Activated T-cell treated with anti-CD3 and anti-CD28 coated beads, Interleukin-2, amount 50 U/mL, for 72 hours (primary cell): ENCODE data around the gene GNPTAB. TPM values are rescaled to one million over a fixed set of nuclear protein-coding genes. Genes with fewer than 3 reads are reported as not detected.
A peak's percentile ranks its signal among the peaks of the same experiment; 100 is the strongest.

Experiments
- ATAC-seq, 2 donors: fragments of 150-1000 bp; cut with Tn5 transposase; replicated peaks in 1 of 2; 2 replicates each; pipeline ENCODE4 v1.10.0; 2021; ENCODE audit warnings: moderate library complexity in 2 of 2, mild to moderate bottlenecking in 1 of 2
- DNase-seq, 2 donors: peaks; one replicate each; pipeline ENCODE4 v3.0.0; 2021 to 2022; ENCODE audit warnings: mixed read lengths in 1 of 2
- H3K27ac Mint-ChIP-seq: one replicate; pipeline ENCODE4 v1.8.0; 2022; ENCODE audit warnings: mild to moderate bottlenecking, moderate library complexity, mixed read lengths
- H3K27me3 Mint-ChIP-seq: one replicate; pipeline ENCODE4 v1.8.0; 2022; ENCODE audit warnings: low read depth, mixed read lengths
- H3K36me3 Mint-ChIP-seq, 2 donors: one replicate each; pipeline ENCODE4 v1.8.0; 2022; ENCODE audit warnings: mixed read lengths in 2 of 2, mild to moderate bottlenecking in 1 of 2; ENCODE audit not compliant: insufficient read depth in 2 of 2
- H3K4me1 Mint-ChIP-seq: one replicate; pipeline ENCODE4 v1.8.0; 2022; ENCODE audit warnings: low read depth, mixed read lengths
- H3K4me3 Mint-ChIP-seq, 2 donors: one replicate each; pipeline ENCODE4 v1.8.0; 2022; ENCODE audit warnings: mild to moderate bottlenecking in 2 of 2, mixed read lengths in 2 of 2, moderate library complexity in 2 of 2
- H3K9me3 Mint-ChIP-seq, 2 donors: one replicate each; pipeline ENCODE4 v1.8.0; 2022; ENCODE audit warnings: mixed read lengths in 2 of 2
- total RNA-seq, 2 donors: library from RNA; stranded (reverse); gene quantifications; one replicate each; pipeline ENCODE4 v1.2.3, GENCODE V29; 2022

Gene GNPTAB
- total RNA-seq, 2 donors from 2014 or later, result 32.3 to 44.3 TPM

DNA sequence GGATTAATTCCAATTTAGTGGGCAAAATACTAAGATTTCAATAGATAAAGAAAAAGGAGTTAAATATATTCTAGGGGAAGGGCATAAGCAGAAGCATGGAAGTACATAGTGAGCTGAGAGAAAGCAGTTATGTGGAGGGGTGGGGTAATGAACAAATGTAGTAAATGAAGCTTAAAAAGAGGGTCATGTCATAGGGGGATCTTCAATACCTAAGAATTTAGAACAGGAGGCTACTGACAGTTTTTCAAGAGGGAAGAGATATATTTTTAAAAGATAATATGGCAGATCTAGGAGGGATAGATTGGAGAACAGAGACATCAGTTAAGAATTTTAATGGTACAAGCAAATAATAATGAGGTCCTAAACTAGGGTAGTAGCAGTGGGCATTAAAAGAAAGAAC lies 100.9 kb downstream of the GNPTAB start:
- Mint-ChIP-seq H3K9me3 (no peaks in the 10 kb centered on the region), H3K4me1 (peaks cover 5% of the 10 kb centered on the region), H3K4me3 (no peak overlapping the region), H3K27me3 (no peaks in the 10 kb centered on the region), H3K36me3 (peaks cover 0 to 4% of the 10 kb centered on the region in 2 donors), H3K27ac (peak overlapping the region; percentile 47)
- ATAC-seq (no peak), DNase-seq (no peak)

DNA sequence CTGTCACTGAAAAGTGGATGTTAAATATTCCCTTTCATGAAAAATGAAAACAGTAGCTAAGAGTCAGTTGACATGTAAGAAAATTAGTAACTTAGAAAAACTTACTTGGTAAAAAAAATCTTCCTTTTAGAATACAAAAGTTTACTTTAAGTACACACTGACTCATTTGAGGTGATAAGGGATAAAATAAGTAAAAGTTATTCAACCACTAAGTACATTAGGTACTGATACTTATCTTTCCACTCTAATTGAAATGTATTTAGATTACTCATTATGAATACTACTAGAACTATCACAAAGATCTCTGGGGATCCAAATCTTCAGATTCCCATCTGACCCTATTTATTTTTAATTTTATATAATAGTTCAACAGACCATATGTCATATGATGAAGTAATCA lies 103.7 kb downstream of the GNPTAB start:
- Mint-ChIP-seq H3K36me3 (peaks cover 0 to 1% of the 10 kb centered on the region in 2 donors), H3K4me3 (no peak overlapping the region), H3K4me1 (peaks cover 5% of the 10 kb centered on the region), H3K27ac (no peak overlapping the region), H3K27me3 (no peaks in the 10 kb centered on the region), H3K9me3 (no peaks in the 10 kb centered on the region)
- ATAC-seq, result no peak
- no peak for DNase-seq

DNA sequence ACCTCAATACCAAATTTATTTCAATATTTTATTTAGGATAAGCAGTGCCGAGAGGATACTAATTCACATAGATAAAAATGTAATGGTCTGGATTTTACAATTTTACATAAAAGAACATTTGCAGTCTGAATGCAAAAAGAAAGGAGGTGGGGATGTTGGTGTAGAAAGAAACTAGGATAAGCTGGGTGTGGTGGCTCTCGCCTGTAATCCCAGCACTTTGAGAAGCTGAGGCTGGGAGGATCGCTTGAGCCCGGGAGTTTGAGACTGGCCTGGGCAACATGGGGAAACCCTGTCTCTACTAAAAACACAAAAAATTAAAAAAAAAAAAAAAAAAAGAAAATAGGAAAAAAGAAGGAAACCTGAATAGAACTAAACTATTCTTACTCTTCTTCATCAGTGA lies 108.4 kb downstream of the GNPTAB start:
- no peaks in the 10 kb centered on the region for H3K9me3 Mint-ChIP-seq
- H3K4me3 Mint-ChIP-seq, result no peak overlapping the region
- no peaks in the 10 kb centered on the region for H3K27me3 Mint-ChIP-seq
- peaks cover 5% of the 10 kb centered on the region for H3K4me1 Mint-ChIP-seq
- peaks cover 0 to 2% of the 10 kb centered on the region in 2 donors for H3K36me3 Mint-ChIP-seq
- no peak overlapping the region for H3K27ac Mint-ChIP-seq
- DNase-seq (no peak), ATAC-seq (no peak)

- Mint-ChIP-seq H3K36me3 (peaks cover 0 to 2% of the 10 kb centered on the region in 2 donors), H3K27me3 (no peaks in the 10 kb centered on the region), H3K27ac (no peak overlapping the region), H3K4me3 (no peak overlapping the region), H3K4me1 (no peaks in the 10 kb centered on the region), H3K9me3 (no peaks in the 10 kb centered on the region)
- DNase-seq (no peak), ATAC-seq (no peak)
Measured at GRCh38 chr12:101720118-101720517, 110.6 kb downstream of the GNPTAB start.

DNA sequence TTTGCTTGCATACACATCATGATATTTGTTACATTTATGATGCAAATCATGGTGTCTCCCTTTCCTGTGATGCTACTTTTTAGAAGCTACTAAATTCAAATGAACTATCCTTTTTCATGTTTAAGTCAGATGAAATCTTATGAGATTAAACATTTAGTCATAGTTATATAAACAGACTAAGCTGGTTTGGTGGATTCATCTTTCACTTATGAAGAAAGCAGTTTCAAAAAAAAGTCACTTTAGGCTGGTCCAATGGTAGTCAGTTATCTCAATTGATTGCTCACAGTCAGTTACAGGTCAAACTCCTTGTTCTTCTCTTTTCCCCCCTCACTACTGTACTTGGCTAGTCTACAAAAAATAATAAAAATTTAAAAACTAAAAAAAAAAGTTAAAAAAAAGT lies 111.2 kb downstream of the GNPTAB start:
- H3K27ac Mint-ChIP-seq, result no peak overlapping the region
- no peak for DNase-seq
- H3K27me3 Mint-ChIP-seq, result no peaks in the 10 kb centered on the region
- H3K4me3 Mint-ChIP-seq, result no peak overlapping the region
- H3K4me1 Mint-ChIP-seq, result no peaks in the 10 kb centered on the region
- ATAC-seq, result no peak
- peaks cover 0 to 2% of the 10 kb centered on the region in 2 donors for H3K36me3 Mint-ChIP-seq
- H3K9me3 Mint-ChIP-seq, result no peaks in the 10 kb centered on the region

- Mint-ChIP-seq H3K4me1 (peaks cover 5% of the 10 kb centered on the region), H3K36me3 (peaks cover 0 to 2% of the 10 kb centered on the region in 2 donors), H3K9me3 (no peaks in the 10 kb centered on the region), H3K4me3 (no peak overlapping the region), H3K27me3 (no peaks in the 10 kb centered on the region), H3K27ac (no peak overlapping the region)
- ATAC-seq (no peak), DNase-seq (no peak)
Measured at GRCh38 chr12:101714877-101715444, 115.8 kb downstream of the GNPTAB start.

- Mint-ChIP-seq H3K36me3 (peaks cover 0 to 2% of the 10 kb centered on the region in 2 donors), H3K9me3 (no peaks in the 10 kb centered on the region), H3K27ac (no peak overlapping the region), H3K4me3 (no peak overlapping the region), H3K27me3 (no peaks in the 10 kb centered on the region), H3K4me1 (peaks cover 14% of the 10 kb centered on the region)
- no peak for DNase-seq
- no peak for ATAC-seq
Measured at GRCh38 chr12:101713930-101714329, 116.8 kb downstream of the GNPTAB start.

- Mint-ChIP-seq H3K4me3 (no peak overlapping the region), H3K9me3 (no peaks in the 10 kb centered on the region), H3K27ac (no peak overlapping the region), H3K36me3 (peaks cover 0 to 2% of the 10 kb centered on the region in 2 donors), H3K4me1 (peaks cover 14% of the 10 kb centered on the region), H3K27me3 (no peaks in the 10 kb centered on the region)
- ATAC-seq (no peak), DNase-seq (no peak)
Measured at GRCh38 chr12:101713059-101713682, 117.6 kb downstream of the GNPTAB start.

GRCh38 chr12:101710288-101710687 lies 120.5 kb downstream of the GNPTAB start:
- H3K4me3 Mint-ChIP-seq, result no peak overlapping the region
- H3K9me3 Mint-ChIP-seq, result no peaks in the 10 kb centered on the region
- H3K27me3 Mint-ChIP-seq, result no peaks in the 10 kb centered on the region

GRCh38 chr12:101707131-101707782 lies 123.5 kb downstream of the GNPTAB start:
- no peaks in the 10 kb centered on the region for H3K9me3 Mint-ChIP-seq
- DNase-seq (no peak), ATAC-seq (no peak)
- no peak overlapping the region for H3K27ac Mint-ChIP-seq
- H3K4me1 Mint-ChIP-seq, result peaks cover 15% of the 10 kb centered on the region
- no peaks in the 10 kb centered on the region for H3K36me3 Mint-ChIP-seq
- no peaks in the 10 kb centered on the region for H3K27me3 Mint-ChIP-seq
- no peak overlapping the region for H3K4me3 Mint-ChIP-seq

More at GRCh38 chr12:101710288-101710687, 120.5 kb downstream of the GNPTAB start:
- Mint-ChIP-seq H3K36me3 (no peaks in the 10 kb centered on the region), H3K27ac (no peak overlapping the region), H3K4me1 (peaks cover 14% of the 10 kb centered on the region)
- DNase-seq (no peak), ATAC-seq (no peak)

- Mint-ChIP-seq H3K27ac (no peak overlapping the region), H3K36me3 (no peaks in the 10 kb centered on the region), H3K27me3 (no peaks in the 10 kb centered on the region), H3K4me3 (no peak overlapping the region), H3K4me1 (peaks cover 23% of the 10 kb centered on the region), H3K9me3 (no peaks in the 10 kb centered on the region)
- ATAC-seq, result no peak
- DNase-seq, result no peak
Measured at GRCh38 chr12:101706403-101706802, 124.4 kb downstream of the GNPTAB start.

DNA sequence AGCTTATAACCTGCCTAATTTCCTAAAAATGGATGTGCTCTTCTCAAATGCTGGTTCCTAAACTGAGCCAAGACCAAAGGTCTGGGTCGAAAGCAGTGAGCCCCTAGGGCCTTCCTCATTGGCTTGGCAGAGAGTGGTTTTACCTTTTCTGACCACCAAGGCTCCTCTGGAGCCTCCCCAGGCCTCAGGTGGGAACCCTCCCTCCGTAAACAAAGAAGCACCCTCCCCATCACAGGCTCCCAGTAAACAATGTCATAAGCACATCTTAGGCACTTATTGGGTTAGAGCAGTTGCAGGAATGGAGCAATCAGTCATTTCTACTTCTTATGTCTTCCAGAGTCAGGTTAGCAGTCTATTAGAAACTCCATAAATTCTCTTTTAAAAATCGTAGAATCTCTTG lies 127.3 kb downstream of the GNPTAB start:
- Mint-ChIP-seq H3K27me3 (no peaks in the 10 kb centered on the region), H3K9me3 (no peaks in the 10 kb centered on the region), H3K4me1 (peaks cover 38% of the 10 kb centered on the region), H3K36me3 (peaks cover 0 to under 1% of the 10 kb centered on the region in 2 donors), H3K4me3 (no peak overlapping the region), H3K27ac (no peak overlapping the region)
- DNase-seq (no peak), ATAC-seq (no peak)

DNA sequence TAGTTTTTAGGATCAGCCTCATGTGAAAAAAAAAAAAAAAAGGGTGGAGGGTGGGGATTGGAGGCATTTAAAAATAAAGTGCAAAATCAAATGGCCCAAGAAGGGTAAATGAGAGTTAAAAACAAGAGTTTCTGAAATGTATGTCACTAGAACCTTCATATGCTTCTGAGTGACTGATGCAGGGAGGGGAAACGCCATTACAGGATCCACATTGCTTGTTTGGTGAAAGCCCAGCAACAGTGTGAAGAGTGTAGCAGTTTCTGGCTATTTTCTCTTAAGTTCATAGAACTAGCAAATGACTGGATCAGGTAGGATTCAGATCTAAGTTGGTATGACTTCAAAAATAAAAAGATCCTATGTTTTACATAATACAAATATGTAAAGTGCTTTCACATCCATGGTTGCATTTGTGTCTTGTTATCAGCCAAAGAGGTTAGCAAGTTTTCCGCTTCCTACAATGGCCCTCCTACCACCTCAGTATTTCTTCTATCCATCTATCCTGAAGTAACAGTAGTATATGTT lies 130.4 kb downstream of the GNPTAB start:
- DNase-seq (no peak), ATAC-seq (no peak)
- Mint-ChIP-seq H3K4me3 (peak overlapping the region; percentile 41 to 90), H3K27ac (peak overlapping the region; percentile 70), H3K36me3 (peaks cover 2 to 4% of the 10 kb centered on the region in 2 donors), H3K27me3 (no peaks in the 10 kb centered on the region), H3K4me1 (peaks cover 56% of the 10 kb centered on the region), H3K9me3 (no peaks in the 10 kb centered on the region)
